HG03066 (cell line): ENCODE data around the gene CAND1.

Experiments
- ATAC-seq: cut with Tn5 transposase; IDR thresholded peaks from one replicate; pipeline ENCODE4 v1.9.1; 2021; ENCODE audit warnings: low read depth; ENCODE audit not compliant: unreplicated experiment

Gene CAND1

GRCh38 chr12:67280088-67280487 lies 10.9 kb downstream of the CAND1 start:
- ATAC-seq = no peak

- no peak for ATAC-seq
Measured at GRCh38 chr12:67280572-67280971, 11.4 kb downstream of the CAND1 start.

GRCh38 chr12:67284561-67284960 lies 15.4 kb downstream of the CAND1 start:
- no peak for ATAC-seq

GRCh38 chr12:67286257-67286656 lies 17.1 kb downstream of the CAND1 start:
- ATAC-seq = no peak

GRCh38 chr12:67287311-67287710 lies 18.2 kb downstream of the CAND1 start:
- no peak for ATAC-seq

GRCh38 chr12:67288561-67288960 lies 19.4 kb downstream of the CAND1 start:
- ATAC-seq = no peak

GRCh38 chr12:67290378-67290777 lies 21.2 kb downstream of the CAND1 start:
- ATAC-seq = no peak

GRCh38 chr12:67299526-67299925 lies 30.4 kb downstream of the CAND1 start:
- no peak for ATAC-seq

- no peak for ATAC-seq
Measured at GRCh38 chr12:67299926-67300325, 30.8 kb downstream of the CAND1 start.

GRCh38 chr12:67302162-67302561 lies 33.0 kb downstream of the CAND1 start:
- no peak for ATAC-seq

GRCh38 chr12:67305544-67305943 lies 36.4 kb downstream of the CAND1 start:
- no peak for ATAC-seq

GRCh38 chr12:67306712-67307111 lies 37.6 kb downstream of the CAND1 start:
- ATAC-seq = no peak

GRCh38 chr12:67315661-67316060 lies 46.5 kb downstream of the CAND1 start:
- no peak for ATAC-seq

GRCh38 chr12:67318786-67319185 lies 49.6 kb downstream of the CAND1 start:
- no peak for ATAC-seq

GRCh38 chr12:67319936-67320335 lies 50.8 kb downstream of the CAND1 start:
- ATAC-seq = no peak

- ATAC-seq = no peak
Measured at GRCh38 chr12:67320614-67321295, 51.6 kb downstream of the CAND1 start.

GRCh38 chr12:67322580-67322979 lies 53.4 kb downstream of the CAND1 start:
- no peak for ATAC-seq

GRCh38 chr12:67323007-67323406 lies 53.8 kb downstream of the CAND1 start:
- no peak for ATAC-seq

GRCh38 chr12:67326637-67327036 lies 57.5 kb downstream of the CAND1 start:
- no peak for ATAC-seq

GRCh38 chr12:67327466-67327865 lies 58.3 kb downstream of the CAND1 start:
- no peak for ATAC-seq

- no peak for ATAC-seq
Measured at GRCh38 chr12:67331123-67331522, 62.0 kb downstream of the CAND1 start.

- no peak for ATAC-seq
Measured at GRCh38 chr12:67331828-67332227, 62.7 kb downstream of the CAND1 start.

- ATAC-seq = no peak
Measured at GRCh38 chr12:67333649-67334048, 64.5 kb downstream of the CAND1 start.
